HG03575 (cell line): ENCODE data around the gene MDP1.

Experiments used
- ATAC-seq: cut with Tn5 transposase; IDR thresholded peaks from one replicate; pipeline ENCODE4 v1.9.1; 2021; ENCODE audit not compliant: unreplicated experiment, insufficient number of reproducible peaks, low FRiP score; ENCODE audit errors: extremely low read depth

MDP1 gene

GRCh38 chr14:24186831-24187538 lies 28.9 kb downstream of the MDP1 start:
- ATAC-seq = no peak

GRCh38 chr14:24185741-24186140 lies 30.1 kb downstream of the MDP1 start:
- ATAC-seq = no peak

DNA sequence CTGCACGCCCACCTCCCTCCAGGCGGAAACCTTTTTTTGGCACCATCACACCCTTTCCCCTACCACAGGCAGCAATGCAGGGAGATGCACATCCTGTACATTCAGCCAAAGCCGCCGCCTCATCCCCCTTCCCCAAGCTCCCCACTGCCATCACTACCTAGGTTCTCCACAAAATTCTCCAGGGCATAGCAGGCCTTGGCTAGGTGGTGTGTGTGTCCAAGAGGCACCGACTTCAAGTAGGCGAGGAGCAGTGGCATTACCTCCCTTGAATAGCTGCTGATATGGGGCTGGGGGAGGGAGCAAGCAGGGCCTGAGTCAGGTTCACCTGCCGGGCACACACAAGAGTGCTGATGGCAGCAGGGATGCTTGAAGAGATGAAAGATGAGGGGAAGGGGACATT lies 30.8 kb downstream of the MDP1 start:
- ATAC-seq = no peak

GRCh38 chr14:24184104-24184970 lies 31.5 kb downstream of the MDP1 start:
- ATAC-seq = no peak

GRCh38 chr14:24183014-24183481 lies 32.8 kb downstream of the MDP1 start:
- ATAC-seq = no peak

GRCh38 chr14:24182110-24182882 lies 33.6 kb downstream of the MDP1 start:
- no peak for ATAC-seq

DNA sequence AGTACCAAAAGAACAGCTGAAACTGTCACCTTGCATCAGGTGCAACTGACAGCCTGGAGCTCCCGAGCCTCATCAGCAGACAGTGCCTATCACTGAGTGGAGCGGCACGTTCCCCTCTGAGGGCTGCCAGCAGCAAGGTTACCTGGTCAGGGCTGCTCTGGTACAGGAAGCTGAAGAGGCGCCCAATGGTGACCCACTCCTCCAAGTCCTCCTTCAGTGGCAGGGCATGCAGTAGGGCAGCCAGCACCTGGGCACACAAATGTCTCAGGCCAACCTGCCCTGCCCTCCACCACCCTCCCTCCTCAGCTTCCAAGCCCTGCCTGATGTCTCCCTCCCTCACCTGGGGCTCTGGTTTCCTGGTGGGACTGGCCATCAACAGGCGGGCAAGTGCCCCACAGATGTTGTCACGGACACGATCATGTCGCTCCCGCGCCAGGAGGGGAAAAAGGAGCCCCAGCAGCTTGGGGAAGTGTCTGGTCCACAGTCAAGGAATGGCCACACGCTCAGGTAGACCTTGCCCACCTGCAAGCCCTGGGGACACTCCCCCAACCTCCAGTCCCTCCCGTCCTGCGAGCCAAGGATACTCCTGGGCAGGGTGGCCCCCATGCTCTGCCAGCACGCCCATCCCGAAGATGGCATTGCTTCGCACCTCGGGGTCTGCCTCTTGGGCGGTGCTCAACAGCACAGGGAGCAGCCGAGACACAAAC lies 34.3 kb downstream of the MDP1 start:
- ATAC-seq = no peak

DNA sequence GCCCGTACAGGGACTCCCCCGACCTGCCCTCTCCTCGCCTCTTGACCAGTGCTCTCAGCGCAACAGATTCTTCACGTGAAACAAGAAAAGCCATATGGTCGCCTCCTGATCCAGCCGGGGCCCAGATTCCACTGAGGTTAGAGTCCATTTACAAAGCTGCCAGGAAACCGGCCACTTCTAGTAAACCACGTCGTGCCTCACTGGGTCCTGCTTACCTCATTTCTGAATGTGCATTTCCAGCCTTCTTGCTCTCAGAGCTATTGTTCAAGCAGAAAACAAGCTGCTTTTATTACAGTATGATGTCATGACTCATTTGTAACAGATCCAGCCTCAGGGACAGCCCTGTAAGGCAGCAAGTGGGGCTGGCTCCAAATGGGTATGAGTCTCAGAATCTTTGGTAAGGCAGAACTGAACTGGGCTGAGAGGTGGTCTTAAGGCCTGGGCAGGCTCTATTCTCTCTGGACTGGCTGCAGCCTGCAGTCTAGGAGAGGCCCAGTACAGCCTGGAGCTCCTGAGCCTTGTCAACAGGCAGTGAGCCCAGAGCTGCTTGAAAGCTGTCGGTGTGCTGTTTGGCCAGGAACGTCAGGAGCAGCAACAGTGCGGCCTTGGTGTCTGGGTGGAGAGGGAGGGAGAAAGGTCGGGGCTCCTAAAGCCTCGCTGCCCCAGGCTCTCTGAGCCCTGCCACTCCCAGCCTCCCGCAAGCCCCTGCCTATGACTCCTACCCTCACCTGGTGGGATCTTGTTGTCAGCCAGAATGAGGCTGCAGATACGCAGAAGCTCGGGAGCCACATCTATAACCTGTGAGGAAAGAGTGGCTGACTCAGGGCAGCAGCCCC lies 35.7 kb downstream of the MDP1 start:
- no peak for ATAC-seq

DNA sequence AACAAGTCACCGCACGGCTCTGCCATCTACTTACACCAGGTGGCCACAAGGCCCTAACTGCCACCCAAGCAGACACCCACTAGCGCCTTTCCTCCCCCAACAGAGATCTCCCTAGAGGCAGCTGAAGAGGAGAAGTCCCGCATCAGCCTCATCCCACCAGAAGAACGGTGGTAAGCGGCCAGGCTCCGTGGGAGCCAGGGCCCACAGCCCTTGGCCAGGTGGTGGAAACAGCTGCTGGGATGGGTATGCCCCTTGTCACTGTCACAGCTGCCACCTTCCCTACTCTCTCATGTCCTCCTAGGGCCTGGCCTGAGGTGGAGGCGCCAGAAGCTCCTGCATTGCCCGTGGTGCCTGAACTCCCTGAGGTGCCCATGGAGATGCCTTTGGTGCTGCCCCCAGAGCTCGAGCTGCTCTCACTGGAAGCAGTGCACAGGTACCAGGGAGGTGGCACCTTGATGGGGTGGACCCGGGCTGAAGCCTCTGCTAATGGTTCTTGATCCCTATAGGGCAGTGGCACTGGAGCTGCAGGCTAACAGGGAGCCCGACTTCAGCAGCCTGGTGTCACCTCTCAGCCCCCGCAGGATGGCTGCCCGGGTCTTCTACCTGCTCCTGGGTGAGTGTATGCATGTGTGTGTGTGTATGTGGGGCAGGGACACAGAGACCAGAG lies 36.4 kb downstream of the MDP1 start:
- ATAC-seq = no peak

DNA sequence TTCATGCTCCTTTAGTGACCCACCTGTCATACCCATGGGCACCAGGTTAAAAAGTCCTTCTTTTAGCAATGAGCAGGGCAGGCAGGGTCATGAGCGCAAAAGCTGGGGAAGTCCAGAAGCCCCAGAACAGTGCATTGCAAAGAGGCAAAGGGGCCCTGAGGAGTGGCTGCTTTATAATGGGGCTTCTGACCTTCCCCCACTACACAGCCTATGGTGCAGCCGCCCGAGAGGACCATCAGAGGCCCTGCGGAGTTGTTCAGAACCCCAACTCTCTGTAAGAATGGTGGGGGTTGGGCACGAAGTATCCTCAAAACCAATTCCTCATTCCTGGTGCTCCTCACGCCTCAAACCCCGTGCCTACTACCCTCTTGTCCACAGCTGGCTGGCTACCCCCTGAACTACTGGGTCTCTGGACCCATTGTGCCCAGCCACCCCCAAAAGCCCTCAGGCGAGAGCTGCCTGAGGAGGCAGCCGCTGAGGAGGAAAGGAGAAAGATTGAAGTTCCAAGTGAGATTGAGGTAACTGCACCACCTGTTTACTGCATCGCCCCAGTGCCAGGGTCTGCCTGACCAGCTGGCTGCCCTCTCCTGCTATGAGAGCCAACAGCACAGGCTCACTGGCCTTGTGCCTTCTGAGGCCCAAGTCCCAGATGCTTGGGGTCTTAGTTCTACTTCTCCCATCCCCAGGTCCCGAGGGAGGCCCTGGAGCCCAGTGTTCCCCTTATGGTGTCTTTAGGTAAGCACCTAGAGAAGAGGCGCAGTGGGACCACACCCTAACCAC lies 37.3 kb downstream of the MDP1 start:
- no peak for ATAC-seq

DNA sequence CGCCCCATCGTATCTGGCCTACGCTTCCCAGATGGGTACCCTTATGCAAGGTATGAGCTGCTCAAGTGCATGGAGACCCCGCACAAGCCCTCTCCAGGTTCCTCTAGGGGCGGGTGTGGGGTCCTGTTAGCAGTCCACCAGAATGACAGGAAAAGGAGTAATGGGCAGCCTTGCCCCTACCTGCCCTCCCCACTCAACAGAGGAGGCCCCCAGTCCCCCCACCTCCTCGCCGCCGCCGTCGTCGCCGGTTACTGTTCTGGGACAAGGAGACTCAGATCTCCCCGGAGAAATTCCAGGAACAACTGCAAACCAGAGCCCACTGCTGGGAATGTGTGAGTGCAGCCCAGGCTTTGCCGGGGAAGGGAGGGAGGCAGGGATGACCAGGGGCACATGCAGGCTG lies 38.0 kb downstream of the MDP1 start:
- no peak for ATAC-seq

- no peak for ATAC-seq
Measured at GRCh38 chr14:24177041-24177825, 38.6 kb downstream of the MDP1 start.

DNA sequence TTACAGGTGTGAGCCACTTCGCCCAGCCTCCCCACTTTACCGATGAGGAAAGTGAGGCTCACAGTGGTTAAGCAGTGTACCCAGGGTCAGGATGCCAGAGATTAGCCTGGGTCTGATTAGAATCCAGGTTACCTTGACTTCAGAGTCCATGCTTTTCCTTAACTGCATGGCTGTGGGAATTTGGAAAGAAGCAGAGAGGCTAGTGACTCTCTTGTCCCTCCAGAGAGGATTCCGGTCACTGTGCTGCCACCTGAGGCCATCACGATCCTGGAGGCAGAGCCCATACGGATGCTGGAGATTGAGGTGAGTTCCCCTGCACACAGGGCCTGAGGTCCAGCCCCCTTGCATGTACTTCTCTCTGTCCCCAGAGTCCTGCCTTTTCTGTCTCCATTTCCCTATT lies 39.3 kb downstream of the MDP1 start:
- ATAC-seq = no peak

DNA sequence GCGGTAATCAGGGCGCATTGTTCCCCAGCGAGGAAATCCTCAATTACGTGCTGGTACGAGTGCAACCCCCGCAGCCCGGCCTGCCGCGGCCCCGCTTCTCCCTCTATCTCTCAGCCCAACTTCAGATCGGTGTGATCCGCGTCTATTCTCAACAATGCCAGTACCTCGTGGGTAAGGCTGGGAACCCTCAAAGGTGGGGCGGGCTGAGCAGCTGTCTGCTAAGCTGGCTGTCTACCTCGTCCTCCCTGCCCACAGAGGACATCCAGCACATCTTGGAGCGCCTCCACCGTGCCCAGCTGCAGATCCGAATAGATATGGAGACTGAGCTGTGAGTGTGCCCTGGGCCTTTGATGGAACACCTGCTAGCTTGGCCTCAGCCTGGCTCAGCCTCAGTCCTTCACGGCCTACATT lies 43.0 kb downstream of the MDP1 start:
- no peak for ATAC-seq

GRCh38 chr14:24172261-24172860 lies 43.5 kb downstream of the MDP1 start:
- ATAC-seq = no peak
